ENCODE results near the gene USP50. TPM values are rescaled to one million over a fixed set of nuclear protein-coding genes. Genes with fewer than 3 reads are reported as not detected.

USP50 gene
- polyA plus RNA-seq, 1 of the 3 experiments (the other 2 are of a cell fraction): not detected

GRCh38 chr15:50519740-50520425, 26.6 kb downstream of the USP50 start:
- H3K4me2 ChIP-seq: no peak overlapping the region
- H3K27me3 ChIP-seq (ENCODE audit: insufficient read depth): no peaks in the 10 kb centered on the region
- H3K9ac ChIP-seq: no peak overlapping the region
- POLR2A ChIA-PET: no interaction called here
- no peaks in the 10 kb centered on the region for H3K4me1 ChIP-seq (ENCODE audit: control insufficient read depth in 1 of 2, insufficient read depth in 2 of 2, low read depth in 1 of 2, low read length in 1 of 2)
- 65% methylated on average over 7 of the region's 7 CpGs for WGBS (ENCODE audit: low lambda C conversion rate)
- H3K9me3 ChIP-seq: no peaks in the 10 kb centered on the region
- TF ChIP-seq NFIC (IDR thresholded peaks at IDR 0.05; ENCODE audit: borderline replicate concordance) (no peak), ZBTB33 (IDR thresholded peaks at IDR 0.05; ENCODE audit: borderline replicate concordance, low read depth) (no peak), TEAD4 (IDR thresholded peaks at IDR 0.05; ENCODE audit: borderline replicate concordance, insufficient read depth) (no peak), PBX3 (IDR thresholded peaks at IDR 0.05) (no peak), IRF3 (IDR thresholded peaks at IDR 0.05; ENCODE audit: low read depth, low read length) (no peak), EP300 (IDR thresholded peaks at IDR 0.05; ENCODE audit: borderline replicate concordance in 1 of 2, low read depth in 1 of 2, low read length in 1 of 2) (no peak), RAD21 (IDR thresholded peaks at IDR 0.05; ENCODE audit: low read length) (no peak), RCOR1 (IDR thresholded peaks at IDR 0.05; ENCODE audit: low read length) (no peak), GABPA (IDR thresholded peaks at IDR 0.05; ENCODE audit: low read depth) (no peak), POLR2AphosphoS5 (IDR thresholded peaks at IDR 0.05; ENCODE audit: low read depth, low read length) (no peak), REST (IDR thresholded peaks at IDR 0.05; ENCODE audit: low read depth, low read length) (no peak), CHD2 (IDR thresholded peaks at IDR 0.05; ENCODE audit: low read length, partially characterized antibody) (no peak), FOXJ3 (CRISPR knock-in tag; IDR thresholded peaks at IDR 0.05) (no peak), CTCF (IDR thresholded peaks at IDR 0.05) (no peak), TCF12 (IDR thresholded peaks at IDR 0.05) (no peak), FOSL2 (IDR thresholded peaks at IDR 0.05; ENCODE audit: borderline replicate concordance, low read depth) (no peak), MEF2A (IDR thresholded peaks at IDR 0.05; ENCODE audit: borderline replicate concordance, low read depth) (no peak)
- no peaks in the 10 kb centered on the region for H3K9me2 ChIP-seq
- no peaks in the 10 kb centered on the region for H4K20me1 ChIP-seq (ENCODE audit: insufficient read depth)
- no peak overlapping the region for H3K4me3 ChIP-seq (ENCODE audit: low read depth in 2 of 2, low read length in 1 of 2)
- CTCF ChIA-PET: no interaction called here
- H3K79me2 ChIP-seq (ENCODE audit: insufficient read depth): no peaks in the 10 kb centered on the region
- no peak for DNase-seq
- H3K27ac ChIP-seq (ENCODE audit: low read depth in 2 of 2, low read length in 1 of 2): no peak overlapping the region
- H3F3A ChIP-seq (replicated peaks; ENCODE audit: insufficient read depth): no peaks in the 10 kb centered on the region
- H3K36me3 ChIP-seq (replicated peaks in 1 of 2; ENCODE audit: control insufficient read depth in 1 of 2, insufficient read depth in 2 of 2, low read length in 1 of 2): no peaks in the 10 kb centered on the region
- no peak overlapping the region for H2AFZ ChIP-seq (ENCODE audit: low read depth)
